ENCODE data around the gene ANKRD10.
A peak's percentile ranks its signal among the peaks of the same experiment; 100 is the strongest.

Gene ANKRD10

GRCh38 chr13:110921209-110921608, 6.3 kb upstream of the ANKRD10 start:
- TF ChIP-seq ZBTB7A (IDR thresholded peaks at IDR 0.05; ENCODE audit: low read depth) (no peak), CREB1 (IDR thresholded peaks at IDR 0.05; ENCODE audit: low read depth) (no peak), EGR1 (IDR thresholded peaks at IDR 0.05) (no peak), FOXM1 (IDR thresholded peaks at IDR 0.05; ENCODE audit: borderline replicate concordance, low read depth) (no peak), YY1 (IDR thresholded peaks at IDR 0.05; ENCODE audit: low read depth) (no peak), EP300 (IDR thresholded peaks at IDR 0.05; ENCODE audit: borderline replicate concordance) (no peak), RAD21 (IDR thresholded peaks at IDR 0.05; ENCODE audit: low read depth) (no peak), CEBPB (IDR thresholded peaks at IDR 0.05) (no peak), TAF1 (IDR thresholded peaks at IDR 0.05; ENCODE audit: low read depth) (no peak), NFIC (IDR thresholded peaks at IDR 0.05) (no peak), TEAD4 (IDR thresholded peaks at IDR 0.05) (no peak), TCF12 (IDR thresholded peaks at IDR 0.05; ENCODE audit: low read depth) (no peak)
- TF ChIP-seq, protein P1, sequence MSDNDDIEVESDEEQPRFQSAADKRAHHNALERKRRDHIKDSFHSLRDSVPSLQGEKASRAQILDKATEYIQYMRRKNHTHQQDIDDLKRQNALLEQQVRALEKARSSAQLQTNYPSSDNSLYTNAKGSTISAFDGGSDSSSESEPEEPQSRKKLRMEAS (IDR thresholded peaks at IDR 0.05), result no peak
- TF ChIP-seq, protein P2, sequence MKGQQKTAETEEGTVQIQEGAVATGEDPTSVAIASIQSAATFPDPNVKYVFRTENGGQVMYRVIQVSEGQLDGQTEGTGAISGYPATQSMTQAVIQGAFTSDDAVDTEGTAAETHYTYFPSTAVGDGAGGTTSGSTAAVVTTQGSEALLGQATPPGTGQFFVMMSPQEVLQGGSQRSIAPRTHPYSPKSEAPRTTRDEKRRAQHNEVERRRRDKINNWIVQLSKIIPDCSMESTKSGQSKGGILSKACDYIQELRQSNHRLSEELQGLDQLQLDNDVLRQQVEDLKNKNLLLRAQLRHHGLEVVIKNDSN (IDR thresholded peaks at IDR 0.05), result no peak
- TF ChIP-seq, protein P3, sequence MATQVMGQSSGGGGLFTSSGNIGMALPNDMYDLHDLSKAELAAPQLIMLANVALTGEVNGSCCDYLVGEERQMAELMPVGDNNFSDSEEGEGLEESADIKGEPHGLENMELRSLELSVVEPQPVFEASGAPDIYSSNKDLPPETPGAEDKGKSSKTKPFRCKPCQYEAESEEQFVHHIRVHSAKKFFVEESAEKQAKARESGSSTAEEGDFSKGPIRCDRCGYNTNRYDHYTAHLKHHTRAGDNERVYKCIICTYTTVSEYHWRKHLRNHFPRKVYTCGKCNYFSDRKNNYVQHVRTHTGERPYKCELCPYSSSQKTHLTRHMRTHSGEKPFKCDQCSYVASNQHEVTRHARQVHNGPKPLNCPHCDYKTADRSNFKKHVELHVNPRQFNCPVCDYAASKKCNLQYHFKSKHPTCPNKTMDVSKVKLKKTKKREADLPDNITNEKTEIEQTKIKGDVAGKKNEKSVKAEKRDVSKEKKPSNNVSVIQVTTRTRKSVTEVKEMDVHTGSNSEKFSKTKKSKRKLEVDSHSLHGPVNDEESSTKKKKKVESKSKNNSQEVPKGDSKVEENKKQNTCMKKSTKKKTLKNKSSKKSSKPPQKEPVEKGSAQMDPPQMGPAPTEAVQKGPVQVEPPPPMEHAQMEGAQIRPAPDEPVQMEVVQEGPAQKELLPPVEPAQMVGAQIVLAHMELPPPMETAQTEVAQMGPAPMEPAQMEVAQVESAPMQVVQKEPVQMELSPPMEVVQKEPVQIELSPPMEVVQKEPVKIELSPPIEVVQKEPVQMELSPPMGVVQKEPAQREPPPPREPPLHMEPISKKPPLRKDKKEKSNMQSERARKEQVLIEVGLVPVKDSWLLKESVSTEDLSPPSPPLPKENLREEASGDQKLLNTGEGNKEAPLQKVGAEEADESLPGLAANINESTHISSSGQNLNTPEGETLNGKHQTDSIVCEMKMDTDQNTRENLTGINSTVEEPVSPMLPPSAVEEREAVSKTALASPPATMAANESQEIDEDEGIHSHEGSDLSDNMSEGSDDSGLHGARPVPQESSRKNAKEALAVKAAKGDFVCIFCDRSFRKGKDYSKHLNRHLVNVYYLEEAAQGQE (IDR thresholded peaks at IDR 0.05; ENCODE audit: low read depth), result no peak

DNA sequence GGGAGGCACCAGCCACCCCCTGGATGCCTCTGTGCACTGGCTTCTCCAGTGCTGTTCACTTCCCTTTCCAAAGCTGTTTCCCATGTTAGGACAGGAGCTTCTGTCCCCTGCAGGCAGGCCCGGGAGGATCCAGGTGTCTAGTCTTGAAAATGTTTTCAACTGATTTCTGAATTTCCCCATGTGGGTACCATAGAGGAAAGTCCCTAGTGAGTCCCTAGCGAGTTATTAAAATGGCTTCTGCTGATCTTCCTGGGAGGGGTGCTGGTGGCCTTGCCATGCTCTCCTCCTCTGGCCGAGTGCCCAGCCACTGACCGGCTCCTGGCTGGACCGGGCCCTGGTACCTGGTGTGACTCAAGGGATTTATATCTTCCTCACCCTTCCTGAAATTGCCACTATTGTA, 5.2 kb upstream of the ANKRD10 start:
- 0 out of 2 replicates have a peak, but pooled peaks have one; percentile 24 for TF ChIP-seq NFIC (IDR thresholded peaks at IDR 0.05)
- no peak for TF ChIP-seq CREB1 (IDR thresholded peaks at IDR 0.05; ENCODE audit: low read depth)

DNA sequence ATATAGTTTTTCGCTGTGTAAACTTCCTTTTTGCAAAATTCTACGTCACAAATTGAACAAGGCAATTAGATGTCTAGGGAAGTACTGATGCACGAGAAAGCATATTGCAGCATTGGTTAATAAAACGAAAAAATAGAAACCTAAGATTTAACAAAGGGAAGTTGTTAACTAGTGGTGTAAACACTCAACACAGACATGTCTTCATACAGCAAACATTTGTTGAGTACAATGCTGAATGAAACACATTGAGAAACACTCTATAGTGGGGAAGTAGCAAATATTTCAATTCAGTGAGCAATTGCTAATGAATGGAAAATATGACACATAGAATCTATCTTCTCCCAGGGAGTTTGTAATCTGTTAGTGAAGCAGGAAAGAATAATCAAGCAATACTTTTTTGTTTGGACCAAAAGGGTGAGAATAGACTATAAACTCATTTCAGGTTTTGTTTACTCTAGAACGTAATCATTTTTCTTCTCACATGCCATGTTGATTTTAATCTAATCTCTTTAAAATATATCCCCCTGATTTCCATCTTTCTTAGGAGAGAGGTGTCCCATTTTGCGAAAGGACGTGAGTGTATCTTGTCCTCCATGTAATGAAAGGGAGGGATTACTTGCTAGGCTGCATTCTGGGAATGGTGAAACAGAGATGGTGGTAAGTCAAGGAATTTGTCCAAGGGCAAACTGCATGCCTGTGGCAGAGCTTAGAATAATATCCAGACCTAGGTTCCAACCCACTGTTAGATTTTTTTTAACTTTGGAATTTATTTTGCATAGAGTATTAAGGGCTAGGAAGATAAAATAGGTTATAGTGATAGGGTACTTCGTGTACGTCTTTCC, 1.7 kb upstream of the ANKRD10 start:
- TF ChIP-seq EP300 (IDR thresholded peaks at IDR 0.05; ENCODE audit: borderline replicate concordance), result no peak
- TF ChIP-seq EGR1 (IDR thresholded peaks at IDR 0.05), result no peak
- no peak for TF ChIP-seq FOXM1 (IDR thresholded peaks at IDR 0.05; ENCODE audit: borderline replicate concordance, low read depth)
- no peak for TF ChIP-seq RAD21 (IDR thresholded peaks at IDR 0.05; ENCODE audit: low read depth)
- TF ChIP-seq, protein P2 (IDR thresholded peaks at IDR 0.05), result no peak
- no peak for TF ChIP-seq ZBTB7A (IDR thresholded peaks at IDR 0.05; ENCODE audit: low read depth)
- no peak for TF ChIP-seq TEAD4 (IDR thresholded peaks at IDR 0.05)
- TF ChIP-seq, protein P1 (IDR thresholded peaks at IDR 0.05), result no peak
- no peak for TF ChIP-seq NFIC (IDR thresholded peaks at IDR 0.05)
- TF ChIP-seq, protein P3 (IDR thresholded peaks at IDR 0.05; ENCODE audit: low read depth), result no peak
- TF ChIP-seq TCF12 (IDR thresholded peaks at IDR 0.05; ENCODE audit: low read depth), result no peak
- no peak for TF ChIP-seq YY1 (IDR thresholded peaks at IDR 0.05; ENCODE audit: low read depth)
- no peak for TF ChIP-seq CEBPB (IDR thresholded peaks at IDR 0.05)
- no peak for TF ChIP-seq CREB1 (IDR thresholded peaks at IDR 0.05; ENCODE audit: low read depth)

GRCh38 chr13:110915874-110916206, 971 bp upstream of the ANKRD10 start:
- TF ChIP-seq CREB1 (IDR thresholded peaks at IDR 0.05; ENCODE audit: low read depth), result no peak
- TF ChIP-seq FOXM1 (IDR thresholded peaks at IDR 0.05; ENCODE audit: borderline replicate concordance, low read depth), result no peak
- TF ChIP-seq TCF12 (IDR thresholded peaks at IDR 0.05; ENCODE audit: low read depth), result no peak
- TF ChIP-seq, protein P1 (IDR thresholded peaks at IDR 0.05), result no peak
- no peak for TF ChIP-seq ZBTB7A (IDR thresholded peaks at IDR 0.05; ENCODE audit: low read depth)
- TF ChIP-seq CEBPB (IDR thresholded peaks at IDR 0.05), result no peak
- TF ChIP-seq RAD21 (IDR thresholded peaks at IDR 0.05; ENCODE audit: low read depth), result no peak
- TF ChIP-seq EGR1 (IDR thresholded peaks at IDR 0.05), result no peak

DNA sequence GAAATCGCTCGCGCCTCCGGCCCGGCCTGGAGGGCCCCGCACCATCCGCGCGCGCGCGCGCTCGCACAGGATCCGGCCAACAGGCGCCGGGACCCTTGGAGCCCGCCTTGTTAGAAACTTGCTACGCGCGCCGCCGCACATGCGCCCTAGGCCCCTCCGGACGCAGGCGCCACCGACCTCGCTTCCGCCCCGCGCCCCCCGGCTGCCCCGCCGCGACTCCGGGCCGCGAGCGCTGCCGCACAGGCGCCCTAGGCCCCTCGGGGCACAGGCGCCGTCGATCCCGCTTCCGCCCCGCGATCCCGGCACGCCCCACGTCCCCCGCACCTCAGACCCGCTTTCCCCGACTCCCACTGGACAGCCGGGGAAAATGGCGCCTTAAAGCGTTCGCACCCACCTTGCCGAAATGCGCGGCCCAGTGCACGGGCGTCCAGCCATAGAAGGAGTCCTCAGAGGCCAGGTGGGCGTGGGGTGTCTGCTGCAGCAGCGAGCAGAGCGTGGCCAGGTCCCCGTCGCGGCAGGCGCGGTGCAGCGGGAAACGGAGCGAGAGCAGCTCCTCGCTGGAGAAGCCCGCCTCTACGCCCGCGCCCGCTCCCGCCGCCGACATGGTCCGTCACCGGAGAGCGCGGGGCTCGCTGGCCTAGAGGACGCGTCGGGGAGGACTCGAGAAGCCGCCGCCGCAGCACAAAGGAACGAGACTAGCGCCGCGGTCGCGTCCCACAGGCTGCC, 375 bp downstream of the ANKRD10 start:
- TF ChIP-seq ZBTB7A (IDR thresholded peaks at IDR 0.05; ENCODE audit: low read depth) (peak; percentile 41; the same call in 1 of the 2 replicates), CREB1 (IDR thresholded peaks at IDR 0.05; ENCODE audit: low read depth) (no peak), FOXM1 (IDR thresholded peaks at IDR 0.05; ENCODE audit: borderline replicate concordance, low read depth) (no peak), NFIC (IDR thresholded peaks at IDR 0.05) (no peak), TAF1 (IDR thresholded peaks at IDR 0.05; ENCODE audit: low read depth) (peak; percentile 74), TCF12 (IDR thresholded peaks at IDR 0.05; ENCODE audit: low read depth) (peak; percentile 54; the same call in 1 of the 2 replicates), YY1 (IDR thresholded peaks at IDR 0.05; ENCODE audit: low read depth) (peak; percentile 88), TEAD4 (IDR thresholded peaks at IDR 0.05) (no peak), EGR1 (IDR thresholded peaks at IDR 0.05) (0 out of 2 replicates have a peak, but pooled peaks have one; percentile 23), RAD21 (IDR thresholded peaks at IDR 0.05; ENCODE audit: low read depth) (no peak)
- TF ChIP-seq, protein P2 (IDR thresholded peaks at IDR 0.05), result no peak
- TF ChIP-seq, protein P1 (IDR thresholded peaks at IDR 0.05), result peak; percentile 60; the same call in 1 of the 2 replicates
